GM08714 (cell line): Measurements from ENCODE around the gene CDK9.

ENCODE experiments used
- H3K4me3 ChIP-seq: fragments of 200-500 bp; sonication (Bioruptor generic); 2 replicates; pipeline ENCODE4 v1.5.1; 2014; ENCODE audit warnings: mild to moderate bottlenecking, low read length, inconsistent platforms
- ZNF274 ChIP-seq: IDR thresholded peaks from 2 replicates; pipeline ENCODE4 v1.6.1; 2012; ENCODE audit warnings: mild to moderate bottlenecking, low read depth, low read length

Gene CDK9

GRCh38 chr9:127810378-127811187, 24.7 kb downstream of the CDK9 start:
- H3K4me3 ChIP-seq = no peak overlapping the region
- no peak for TF ChIP-seq ZNF274

- TF ChIP-seq ZNF274 = no peak
- H3K4me3 ChIP-seq = no peak overlapping the region
Observed at GRCh38 chr9:127812011-127812410, 26.2 kb downstream of the CDK9 start.

DNA sequence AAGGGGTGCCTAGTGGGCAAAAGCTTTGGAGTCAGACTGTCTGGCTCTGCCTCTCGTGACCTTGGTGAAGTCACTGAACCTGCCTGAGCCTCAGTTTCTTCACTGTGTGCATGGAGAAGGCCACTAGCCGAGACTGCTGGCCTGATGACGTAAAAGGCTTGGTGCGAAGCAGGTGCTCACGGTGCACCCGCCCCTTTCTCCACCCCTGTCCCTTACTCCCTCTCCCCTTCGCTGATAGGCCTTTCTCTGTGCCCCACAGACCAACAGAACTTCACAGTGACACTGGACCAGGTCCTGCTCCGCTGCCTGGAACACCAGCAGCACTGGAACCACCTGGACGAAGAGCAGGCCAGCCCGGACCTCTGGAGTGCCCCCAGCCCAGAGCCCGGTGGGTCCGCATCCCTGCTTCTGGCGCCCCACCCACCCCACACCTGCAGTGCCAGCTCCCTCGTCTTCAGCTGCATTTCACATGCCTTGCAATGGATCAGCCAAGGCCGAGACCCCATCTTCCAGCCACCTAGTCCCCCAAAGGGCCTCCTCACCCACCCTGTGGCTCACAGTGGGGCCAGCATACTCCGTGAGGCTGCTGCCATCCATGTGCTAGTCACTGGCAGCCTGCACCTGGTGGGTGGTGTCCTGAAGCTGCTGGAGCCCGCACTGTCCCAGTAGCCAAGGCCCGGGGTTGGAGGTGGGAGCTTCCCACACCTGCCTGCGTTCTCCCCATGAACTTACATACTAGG, 27.3 kb downstream of the CDK9 start:
- H3K4me3 ChIP-seq = no peak overlapping the region
- TF ChIP-seq ZNF274 = no peak

DNA sequence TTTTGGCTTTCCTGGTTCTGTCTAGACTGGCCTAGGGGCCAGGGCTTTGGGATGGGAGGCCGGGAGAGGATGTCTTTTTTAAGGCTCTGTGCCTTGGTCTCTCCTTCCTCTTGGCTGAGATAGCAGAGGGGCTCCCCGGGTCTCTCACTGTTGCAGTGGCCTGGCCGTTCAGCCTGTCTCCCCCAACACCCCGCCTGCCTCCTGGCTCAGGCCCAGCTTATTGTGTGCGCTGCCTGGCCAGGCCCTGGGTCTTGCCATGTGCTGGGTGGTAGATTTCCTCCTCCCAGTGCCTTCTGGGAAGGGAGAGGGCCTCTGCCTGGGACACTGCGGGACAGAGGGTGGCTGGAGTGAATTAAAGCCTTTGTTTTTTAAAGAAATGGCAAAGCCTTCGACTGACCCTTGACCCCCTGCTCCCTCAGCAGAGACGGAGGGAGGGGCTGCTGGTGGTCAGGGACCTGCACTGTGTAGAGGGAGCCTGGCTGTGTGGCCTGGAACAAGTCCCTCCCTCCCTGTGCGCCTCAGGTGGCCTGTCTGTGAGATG, 27.9 kb downstream of the CDK9 start:
- H3K4me3 ChIP-seq = no peak overlapping the region
- TF ChIP-seq ZNF274 = no peak

DNA sequence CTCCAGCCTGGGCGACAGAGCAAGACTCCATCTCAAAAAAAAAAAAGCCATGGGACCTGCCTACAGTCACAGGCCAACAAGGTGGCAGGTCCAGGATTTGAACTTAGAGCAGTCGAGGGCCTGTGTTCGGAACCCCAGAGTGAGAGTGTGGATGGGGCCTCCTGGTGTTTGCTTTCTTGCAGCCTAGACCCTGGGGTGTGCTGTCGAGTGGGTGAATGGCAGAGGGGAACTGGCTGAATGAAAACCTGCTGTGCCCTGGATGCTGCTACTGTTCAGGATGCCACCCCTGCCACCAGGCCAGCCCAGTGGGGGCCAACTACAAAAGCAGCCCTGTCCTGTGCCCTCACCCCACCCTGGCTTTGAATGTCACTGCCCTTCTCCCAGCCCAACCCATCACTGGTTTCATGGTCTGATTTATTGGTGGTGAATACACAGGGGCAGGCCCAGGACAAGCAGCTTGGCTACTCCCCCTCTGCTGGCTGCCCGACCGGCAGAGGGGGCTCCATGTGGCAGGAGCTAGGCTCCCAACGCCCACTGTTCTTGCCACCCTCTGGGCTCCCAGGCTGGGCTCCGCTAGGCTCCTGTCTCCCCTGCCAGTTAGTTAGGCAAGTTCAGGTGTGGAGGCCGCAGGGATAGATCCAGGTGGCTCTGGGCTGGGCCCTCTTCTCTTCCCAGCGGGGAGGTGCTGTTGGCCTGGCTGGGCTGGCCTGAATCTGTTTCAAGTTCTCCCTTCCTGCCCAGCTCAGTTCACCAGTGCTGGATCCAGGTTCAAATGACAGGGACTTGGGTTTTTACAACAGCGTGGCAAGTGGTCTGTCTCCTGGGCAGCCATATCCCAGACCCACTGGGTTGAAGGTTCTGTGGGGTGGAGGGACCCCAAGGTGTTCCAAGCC, 29.0 kb downstream of the CDK9 start:
- TF ChIP-seq ZNF274 = no peak
- no peak overlapping the region for H3K4me3 ChIP-seq

GRCh38 chr9:127815512-127816361, 29.9 kb downstream of the CDK9 start:
- no peak overlapping the region for H3K4me3 ChIP-seq
- TF ChIP-seq ZNF274 = no peak

- no peak overlapping the region for H3K4me3 ChIP-seq
- TF ChIP-seq ZNF274 = no peak
Observed at GRCh38 chr9:127816362-127816725, 30.5 kb downstream of the CDK9 start.

DNA sequence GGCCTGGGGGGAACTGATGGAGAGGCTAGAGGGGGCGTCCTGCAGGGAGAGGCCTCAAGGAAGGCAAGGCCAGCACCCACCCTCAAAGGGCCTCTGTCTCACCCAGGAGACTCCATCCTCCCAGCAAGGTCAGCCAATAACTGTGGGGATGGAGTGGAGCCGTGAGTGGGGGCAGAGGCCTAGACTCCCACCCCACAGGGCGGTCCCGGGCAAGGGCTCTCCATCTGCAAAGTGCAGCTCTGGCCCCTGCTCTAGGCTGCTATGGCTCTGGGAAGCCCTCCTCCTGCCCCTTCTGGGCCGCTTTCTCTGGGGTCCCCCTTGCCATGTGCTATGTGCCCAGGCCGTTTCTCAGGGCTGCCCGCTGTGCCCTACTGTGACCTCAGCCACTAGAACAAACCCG, 30.9 kb downstream of the CDK9 start:
- no peak for TF ChIP-seq ZNF274
- no peak overlapping the region for H3K4me3 ChIP-seq

- no peak for TF ChIP-seq ZNF274
- H3K4me3 ChIP-seq = no peak overlapping the region
Observed at GRCh38 chr9:127817881-127818434, 32.1 kb downstream of the CDK9 start.

- no peak overlapping the region for H3K4me3 ChIP-seq
- TF ChIP-seq ZNF274 = no peak
Observed at GRCh38 chr9:127818574-127818973, 32.7 kb downstream of the CDK9 start.

GRCh38 chr9:127822108-127822507, 36.3 kb downstream of the CDK9 start:
- no peak overlapping the region for H3K4me3 ChIP-seq
- TF ChIP-seq ZNF274 = no peak

DNA sequence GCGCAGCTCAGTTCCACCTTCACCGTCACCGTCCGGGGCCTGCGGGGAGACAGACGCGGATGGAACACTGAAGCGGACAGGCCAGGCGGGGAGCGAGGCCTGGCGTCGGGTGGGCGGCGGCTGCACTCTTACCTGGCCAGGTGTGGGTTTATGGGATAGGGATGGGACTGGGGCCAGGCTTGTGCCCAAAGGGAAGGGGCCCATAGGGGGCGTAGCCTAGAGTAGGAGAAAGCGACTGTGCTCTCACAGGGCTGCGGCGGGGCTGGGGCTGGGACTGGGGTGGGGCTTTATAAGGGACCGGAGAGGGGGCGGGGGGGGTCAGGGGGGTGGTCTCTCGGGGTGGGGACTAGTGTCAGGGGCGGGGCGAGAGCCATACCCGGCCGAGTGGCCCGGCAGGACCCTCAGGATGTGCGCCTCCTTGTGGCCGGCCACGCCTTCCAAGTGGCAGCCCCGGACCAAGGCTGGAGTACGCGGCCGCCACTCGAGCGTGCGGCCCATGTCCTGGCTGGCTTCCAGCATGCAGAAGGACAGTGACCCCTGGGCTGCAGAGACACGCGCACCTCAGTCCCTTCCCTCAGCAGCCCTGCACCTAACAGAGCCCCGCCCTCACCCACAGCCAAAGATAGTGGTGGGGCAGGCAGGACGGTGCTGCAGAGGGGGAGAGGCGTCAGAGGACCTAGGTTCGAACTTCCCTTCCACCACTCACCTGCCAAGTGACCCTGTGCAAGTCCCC, 39.7 kb downstream of the CDK9 start:
- no peak for TF ChIP-seq ZNF274
- no peak overlapping the region for H3K4me3 ChIP-seq

GRCh38 chr9:127826253-127826913, 40.5 kb downstream of the CDK9 start:
- H3K4me3 ChIP-seq = no peak overlapping the region
- TF ChIP-seq ZNF274 = no peak
